Thoracic aorta (tissue), 2 donors: Measurements from ENCODE around the gene TANK. TPM values are rescaled to one million over a fixed set of nuclear protein-coding genes. Genes with fewer than 3 reads are reported as not detected.
"Not testable (repeated sequence)": the region's sequence is repeated elsewhere in the genome, so short reads cannot be mapped to it uniquely, and the experiment has no call there.

Experiments used
- ATAC-seq: fragments of 150-250 bp; one replicate; pipeline ENCODE4 v1.8.0; 2017; ENCODE audit warnings: low read depth; ENCODE audit not compliant: insufficient number of reproducible peaks, low FRiP score
- DNase-seq: peaks from one replicate; pipeline ENCODE4 v3.0.0-alpha.2; 2020; ENCODE audit warnings: low spot score
- H3K27ac ChIP-seq, 2 donors: fragments of 200-600 bp; sonication (generic); 1 replicate in 1 of 2; 2 replicates in 1 of 2; pipeline ENCODE4 v1.5.1; 2016; ENCODE audit warnings: mild to moderate bottlenecking in 2 of 2, moderate library complexity in 2 of 2
- H3K27me3 ChIP-seq: fragments of 200-600 bp; sonication (generic); replicated peaks from 2 replicates; pipeline ENCODE4 v1.6.0; 2016; ENCODE audit warnings: mild to moderate bottlenecking; ENCODE audit not compliant: insufficient read depth
- H3K36me3 ChIP-seq: fragments of 200-600 bp; sonication (generic); one replicate; pipeline ENCODE4 v1.5.1; 2016
- H3K4me1 ChIP-seq, 2 donors: fragments of 200-600 bp; sonication (generic); 1 replicate in 1 of 2; 2 replicates in 1 of 2; pipeline versions ENCODE4 v1.5.1 to v1.6.0; 2016; ENCODE audit warnings: low read depth in 2 of 2, mild to moderate bottlenecking in 1 of 2; ENCODE audit not compliant: control insufficient read depth in 1 of 2
- H3K4me3 ChIP-seq: fragments of 200-600 bp; sonication (generic); 2 replicates; pipeline ENCODE4 v1.5.1; 2016; ENCODE audit warnings: mild to moderate bottlenecking
- H3K9me3 ChIP-seq: fragments of 200-600 bp; sonication (generic); 2 replicates; pipeline ENCODE4 v1.5.1; 2016
- CTCF ChIP-seq: fragments of 200-600 bp; sonication (generic); IDR thresholded peaks from one replicate; pipeline ENCODE4 v1.5.1; 2019; ENCODE audit warnings: antibody characterized with exemption
- total RNA-seq, 2 donors: library from RNA; depleted of rRNA; stranded (reverse); fragments of >200 nt; gene quantifications; one replicate each; pipeline versions ENCODE4 v1.1.0 to v1.2.3, GENCODE V29; 2016

TANK gene
- total RNA-seq, 2 donors from 2014 or later, result 59.2 to 86.8 TPM

- no peak for ATAC-seq
- Histone ChIP-seq H3K36me3 (peaks cover 13% of the 10 kb centered on the region), H3K4me1 (no peaks in the 10 kb centered on the region), H3K4me3 (no peak overlapping the region), H3K9me3 (no peaks in the 10 kb centered on the region), H3K27ac (no peak overlapping the region), H3K27me3 (no peaks in the 10 kb centered on the region)
- no peak for DNase-seq
- TF ChIP-seq CTCF, result no peak
Observed at GRCh38 chr2:161177969-161178368, 17.7 kb downstream of the TANK start.

- TF ChIP-seq CTCF, result no peak
- DNase-seq, result no peak
- Histone ChIP-seq H3K36me3 (peaks cover 13% of the 10 kb centered on the region), H3K9me3 (no peaks in the 10 kb centered on the region), H3K27ac (no peak overlapping the region), H3K4me1 (no peaks in the 10 kb centered on the region), H3K27me3 (no peaks in the 10 kb centered on the region), H3K4me3 (no peak overlapping the region)
- no peak for ATAC-seq
Observed at GRCh38 chr2:161178756-161179155, 18.5 kb downstream of the TANK start.

GRCh38 chr2:161190050-161190449 lies 29.8 kb downstream of the TANK start:
- DNase-seq (no peak), ATAC-seq (no peak)
- Histone ChIP-seq H3K27ac (no peak overlapping the region), H3K4me3 (no peak overlapping the region), H3K4me1 (peaks cover 0 to 5% of the 10 kb centered on the region in 2 donors), H3K27me3 (no peaks in the 10 kb centered on the region), H3K9me3 (no peaks in the 10 kb centered on the region), H3K36me3 (no peaks in the 10 kb centered on the region)
- no peak for TF ChIP-seq CTCF

- not testable (repeated sequence) for ATAC-seq, H3K27me3 ChIP-seq, H3K27ac ChIP-seq, DNase-seq, H3K4me3 ChIP-seq, H3K36me3 ChIP-seq, H3K9me3 ChIP-seq, H3K4me1 ChIP-seq
Observed at GRCh38 chr2:161195602-161196001, 35.4 kb downstream of the TANK start.

- no peak for TF ChIP-seq CTCF
- Histone ChIP-seq H3K27me3 (no peaks in the 10 kb centered on the region), H3K9me3 (no peaks in the 10 kb centered on the region), H3K27ac (no peak overlapping the region), H3K4me3 (no peak overlapping the region), H3K36me3 (peaks cover 3% of the 10 kb centered on the region), H3K4me1 (no peaks in the 10 kb centered on the region)
- no peak for DNase-seq
- no peak for ATAC-seq
Observed at GRCh38 chr2:161199912-161200701, 39.9 kb downstream of the TANK start.

- Histone ChIP-seq H3K36me3 (peaks cover 3% of the 10 kb centered on the region), H3K4me3 (no peak overlapping the region), H3K27me3 (no peaks in the 10 kb centered on the region), H3K9me3 (no peaks in the 10 kb centered on the region), H3K27ac (no peak overlapping the region), H3K4me1 (no peaks in the 10 kb centered on the region)
- no peak for DNase-seq
- TF ChIP-seq CTCF, result no peak
- ATAC-seq, result no peak
Observed at GRCh38 chr2:161204846-161205245, 44.6 kb downstream of the TANK start.
